Parathyroid adenoma (tissue), 2 donors: ENCODE data around the gene PCBD2.
"Not testable (repeated sequence)": the region's sequence is repeated elsewhere in the genome, so short reads cannot be mapped to it uniquely, and the experiment has no call there.

Experiments
- H2AFZ ChIP-seq: fragments of 300-600 bp; sonication (generic); one replicate; pipeline ENCODE4 v1.7.0; 2017; ENCODE audit warnings: antibody characterized with exemption, mild to moderate bottlenecking
- H3K27ac ChIP-seq: fragments of 300-600 bp; sonication (generic); one replicate; pipeline ENCODE4 v1.7.0; 2017
- H3K27me3 ChIP-seq: fragments of 300-600 bp; sonication (generic); one replicate; pipeline ENCODE4 v1.7.0; 2017; ENCODE audit warnings: low read length; ENCODE audit not compliant: control insufficient read depth, insufficient read depth
- H3K36me3 ChIP-seq: fragments of 300-600 bp; sonication (generic); one replicate; pipeline ENCODE4 v1.7.0; 2017; ENCODE audit warnings: low read length; ENCODE audit not compliant: control insufficient read depth, insufficient read depth
- H3K4me1 ChIP-seq: fragments of 300-600 bp; sonication (generic); one replicate; pipeline ENCODE4 v1.7.0; 2017; ENCODE audit warnings: control low read depth
- H3K4me2 ChIP-seq: fragments of 300-600 bp; sonication (generic); one replicate; pipeline ENCODE4 v1.7.0; 2017; ENCODE audit warnings: low read length
- H3K4me3 ChIP-seq: fragments of 300-600 bp; sonication (generic); one replicate; pipeline ENCODE4 v1.7.0; 2017; ENCODE audit warnings: low read depth, low read length
- H3K79me2 ChIP-seq: fragments of 300-600 bp; sonication (generic); one replicate; pipeline ENCODE4 v1.7.0; 2017; ENCODE audit warnings: control low read depth
- H3K9ac ChIP-seq: fragments of 300-600 bp; sonication (generic); one replicate; pipeline ENCODE4 v1.7.0; 2017; ENCODE audit warnings: mild to moderate bottlenecking
- H3K9me3 ChIP-seq: fragments of 300-600 bp; sonication (generic); one replicate; pipeline ENCODE4 v1.7.0; 2017; ENCODE audit warnings: low read length; ENCODE audit not compliant: control insufficient read depth
- CTCF ChIP-seq: fragments of 300-600 bp; sonication (generic); IDR thresholded peaks from one replicate; pipeline ENCODE4 v1.7.0; 2017; ENCODE audit warnings: antibody characterized with exemption, mild to moderate bottlenecking
- donor health status: primary hyperparathyroidism.

The PCBD2 gene

GRCh38 chr5:134879456-134879855 is 25.5 kb upstream of the PCBD2 start:
- H3K79me2 ChIP-seq: peaks cover 37% of the 10 kb centered on the region
- H3K27me3 ChIP-seq: no peaks in the 10 kb centered on the region
- no peak overlapping the region for H2AFZ ChIP-seq
- H3K4me1 ChIP-seq: no peaks in the 10 kb centered on the region
- H3K9me3 ChIP-seq: no peaks in the 10 kb centered on the region
- H3K27ac ChIP-seq: no peak overlapping the region
- H3K9ac ChIP-seq: no peak overlapping the region
- H3K4me3 ChIP-seq: no peak overlapping the region
- H3K36me3 ChIP-seq: no peaks in the 10 kb centered on the region
- H3K4me2 ChIP-seq: no peak overlapping the region
- TF ChIP-seq CTCF: no peak

GRCh38 chr5:134880937-134881336 is 24.0 kb upstream of the PCBD2 start:
- peaks cover 40% of the 10 kb centered on the region for H3K79me2 ChIP-seq
- H3K27ac ChIP-seq, H2AFZ ChIP-seq, H3K36me3 ChIP-seq, H3K9me3 ChIP-seq, H3K9ac ChIP-seq, H3K4me1 ChIP-seq, H3K4me3 ChIP-seq, H3K4me2 ChIP-seq, H3K27me3 ChIP-seq: not testable (repeated sequence)

- not testable (repeated sequence) for H3K9me3 ChIP-seq, H3K4me3 ChIP-seq, H3K36me3 ChIP-seq, H3K27me3 ChIP-seq, H3K9ac ChIP-seq, H2AFZ ChIP-seq, H3K4me2 ChIP-seq, H3K27ac ChIP-seq, H3K4me1 ChIP-seq
- peaks cover 44% of the 10 kb centered on the region for H3K79me2 ChIP-seq
These were observed 23.2 kb upstream of the PCBD2 start for GRCh38 chr5:134881711-134882110.

- TF ChIP-seq CTCF: no peak
- Histone ChIP-seq H3K79me2 (peaks cover 30% of the 10 kb centered on the region), H3K9ac (no peak overlapping the region), H2AFZ (no peak overlapping the region), H3K36me3 (no peaks in the 10 kb centered on the region), H3K4me2 (no peak overlapping the region), H3K4me3 (no peak overlapping the region), H3K9me3 (no peaks in the 10 kb centered on the region), H3K27me3 (no peaks in the 10 kb centered on the region), H3K27ac (no peak overlapping the region), H3K4me1 (no peaks in the 10 kb centered on the region)
These were observed 17.3 kb upstream of the PCBD2 start for GRCh38 chr5:134887593-134888159.

- Histone ChIP-seq H3K9ac (no peak overlapping the region), H3K4me2 (no peak overlapping the region), H3K27ac (no peak overlapping the region), H3K9me3 (no peaks in the 10 kb centered on the region), H3K79me2 (peaks cover 26% of the 10 kb centered on the region), H3K4me1 (no peaks in the 10 kb centered on the region), H3K36me3 (no peaks in the 10 kb centered on the region), H3K4me3 (no peak overlapping the region), H3K27me3 (no peaks in the 10 kb centered on the region), H2AFZ (no peak overlapping the region)
- no peak for TF ChIP-seq CTCF
These were observed 15.6 kb upstream of the PCBD2 start for GRCh38 chr5:134889335-134889734.

GRCh38 chr5:134891473-134891872 is 13.5 kb upstream of the PCBD2 start:
- Histone ChIP-seq H3K27ac (no peak overlapping the region), H3K4me1 (no peaks in the 10 kb centered on the region), H2AFZ (no peak overlapping the region), H3K79me2 (peaks cover 12% of the 10 kb centered on the region), H3K4me2 (no peak overlapping the region), H3K4me3 (no peak overlapping the region), H3K9me3 (no peaks in the 10 kb centered on the region), H3K36me3 (no peaks in the 10 kb centered on the region), H3K27me3 (no peaks in the 10 kb centered on the region), H3K9ac (no peak overlapping the region)
- TF ChIP-seq CTCF: no peak
